Activated CD8-positive, alpha-beta memory T cell treated with anti-CD3 and anti-CD28 coated beads, Interleukin-2, amount 50 U/mL, for 1 hour (primary cell): ENCODE data around the gene MLIP.

Experiments
- DNase-seq: peaks from one replicate; pipeline ENCODE4 v3.0.0-alpha.2; 2020; ENCODE audit errors: extremely low read depth

Gene MLIP

DNA sequence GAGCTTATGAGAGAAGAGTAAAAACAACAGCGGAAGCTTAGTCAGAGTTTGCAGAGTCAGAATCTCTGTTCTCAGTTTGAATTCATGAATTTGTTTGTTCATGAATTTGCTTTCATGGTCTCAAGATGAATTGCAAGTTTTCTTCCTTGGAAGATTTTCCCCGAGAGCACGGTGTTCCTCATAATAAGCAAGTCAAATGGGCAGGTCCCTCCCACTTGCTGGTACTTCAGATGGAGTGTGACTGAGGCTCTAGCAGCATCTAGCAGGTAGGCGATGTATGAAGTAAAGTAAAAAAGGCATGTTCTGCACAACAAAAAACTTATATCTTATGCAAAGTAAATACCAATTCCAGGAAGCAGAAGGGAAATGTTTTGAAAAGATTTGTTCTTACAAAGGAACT is 15.5 kb upstream of the MLIP start:
- DNase-seq = no peak

GRCh38 chr6:54096811-54097210 is 14.4 kb upstream of the MLIP start:
- DNase-seq = no peak

- DNase-seq = no peak
Observed at GRCh38 chr6:54097753-54098152, 13.5 kb upstream of the MLIP start.

DNA sequence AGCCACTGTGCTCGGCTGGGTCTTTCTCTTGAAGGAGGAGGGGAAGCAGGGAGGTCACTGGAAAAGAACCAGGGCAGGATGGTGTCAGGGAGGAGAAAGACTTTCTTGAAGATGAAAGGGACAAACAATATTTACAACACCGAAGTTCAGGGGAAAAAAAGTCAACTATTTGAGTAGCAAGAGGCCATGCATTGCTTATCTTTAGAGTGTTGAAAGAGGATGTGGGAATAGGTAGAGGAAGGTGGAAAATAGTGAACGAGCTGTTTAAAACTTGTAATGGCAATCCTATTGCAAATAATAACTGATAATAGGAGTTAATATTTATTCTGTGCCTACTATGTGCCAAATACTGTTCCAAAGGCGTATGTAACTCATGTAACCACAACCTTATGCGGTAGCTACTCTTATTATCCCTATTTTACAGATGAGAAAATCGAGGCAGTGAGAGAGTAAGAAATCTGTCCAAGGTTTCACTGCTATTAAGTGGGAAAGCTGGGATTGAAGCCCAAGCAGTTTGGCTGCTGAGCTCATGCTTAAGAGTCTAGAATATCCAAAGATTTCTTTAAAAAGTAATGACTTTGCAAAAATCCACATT is 12.7 kb upstream of the MLIP start:
- no peak for DNase-seq

- DNase-seq = no peak
Observed at GRCh38 chr6:54099225-54099624, 12.0 kb upstream of the MLIP start.

GRCh38 chr6:54100411-54101006 is 10.7 kb upstream of the MLIP start:
- no peak for DNase-seq

DNA sequence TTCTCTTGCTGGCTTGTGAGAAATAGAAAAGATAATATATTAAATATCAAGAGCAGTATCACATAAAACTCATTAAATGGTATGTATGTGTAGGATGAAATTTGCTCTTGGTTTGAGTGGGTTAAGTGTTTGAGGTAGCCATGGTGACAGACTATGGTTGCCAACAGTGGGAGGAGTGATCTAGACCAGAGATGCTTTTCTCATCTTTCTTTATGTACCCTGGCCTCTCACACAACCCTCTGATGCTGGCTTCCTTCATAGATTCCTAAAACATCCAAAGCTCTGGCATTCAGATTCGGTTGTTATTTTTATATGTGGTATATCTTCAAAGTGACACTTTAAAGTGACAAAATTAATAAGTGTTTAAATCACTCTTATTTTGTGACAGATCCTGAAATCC is 9.0 kb upstream of the MLIP start:
- DNase-seq = no peak

- no peak for DNase-seq
Observed at GRCh38 chr6:54103497-54103896, 7.7 kb upstream of the MLIP start.

DNA sequence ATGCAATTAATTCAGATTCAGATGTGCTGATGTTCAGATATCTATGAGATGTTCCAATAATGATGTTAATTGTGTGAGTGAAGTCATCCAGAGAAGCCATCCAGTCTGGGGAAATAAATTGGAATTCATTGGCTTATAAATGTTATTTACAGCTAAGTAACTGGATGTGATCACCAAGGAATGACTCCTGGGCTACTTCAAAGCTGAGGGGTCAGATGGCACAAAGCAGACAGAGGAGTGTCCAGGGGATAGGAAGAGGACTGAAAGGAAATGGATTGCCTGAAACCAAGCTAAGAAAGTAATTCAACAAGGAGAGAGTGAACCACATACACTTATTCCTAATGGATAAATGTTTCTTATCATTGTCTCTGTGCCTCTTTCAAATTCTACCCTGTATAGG is 4.5 kb upstream of the MLIP start:
- DNase-seq = no peak

DNA sequence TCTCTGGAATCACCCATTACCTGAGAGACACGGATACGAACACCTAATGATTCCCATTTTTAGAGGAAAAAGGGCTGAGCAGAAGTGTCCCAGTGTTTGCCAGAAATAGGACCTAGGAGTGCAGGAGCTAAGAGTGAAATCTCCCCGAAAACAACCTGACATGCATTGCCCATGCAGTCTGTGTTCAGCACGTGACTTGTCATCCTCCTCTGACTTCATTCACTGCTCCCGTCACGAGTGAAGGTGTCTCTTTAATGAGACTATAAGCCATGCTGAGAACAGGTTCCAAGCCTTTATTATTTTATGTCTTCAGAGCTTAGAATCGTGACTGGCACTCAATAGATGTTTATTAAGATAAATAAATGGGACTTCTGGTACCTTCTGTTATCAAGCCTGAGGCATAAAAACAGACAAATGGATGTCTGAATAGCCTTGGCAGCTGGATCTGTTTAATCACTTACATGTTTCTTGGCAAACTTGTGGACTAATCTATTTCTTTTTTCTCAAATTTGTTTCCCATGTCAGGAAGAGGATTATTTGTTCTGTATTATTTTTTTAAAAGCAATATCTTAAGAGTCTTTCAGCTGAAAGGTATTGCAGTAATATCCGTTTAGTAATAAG is 3.7 kb upstream of the MLIP start:
- DNase-seq = no peak

GRCh38 chr6:54108271-54108670 is 3.0 kb upstream of the MLIP start:
- DNase-seq = no peak

- no peak for DNase-seq
Observed at GRCh38 chr6:54109586-54109985, 1.7 kb upstream of the MLIP start.

DNA sequence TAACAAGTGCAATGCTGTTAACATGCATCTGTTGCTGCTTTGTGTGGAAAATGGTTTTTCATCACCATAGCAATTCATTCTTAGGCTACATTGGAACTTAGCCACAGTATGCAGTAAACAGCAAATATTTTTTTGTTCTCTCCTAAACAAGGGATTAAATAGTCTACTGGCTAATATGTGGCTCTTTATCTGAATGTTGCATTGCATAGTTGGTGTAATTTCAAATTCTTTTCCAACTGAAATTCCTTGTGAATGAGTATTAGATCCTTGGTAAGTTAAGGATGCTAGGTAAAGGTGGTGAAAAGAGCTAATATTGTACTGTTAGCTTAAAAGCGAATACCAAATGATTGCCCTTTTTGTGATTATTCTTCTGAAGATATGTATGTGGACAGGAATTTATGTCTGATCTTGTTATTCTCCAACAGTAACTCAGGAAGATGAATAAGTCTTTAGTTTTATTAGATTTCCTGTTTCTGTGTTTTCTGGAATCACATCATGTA is 958 bp downstream of the MLIP start:
- no peak for DNase-seq

DNA sequence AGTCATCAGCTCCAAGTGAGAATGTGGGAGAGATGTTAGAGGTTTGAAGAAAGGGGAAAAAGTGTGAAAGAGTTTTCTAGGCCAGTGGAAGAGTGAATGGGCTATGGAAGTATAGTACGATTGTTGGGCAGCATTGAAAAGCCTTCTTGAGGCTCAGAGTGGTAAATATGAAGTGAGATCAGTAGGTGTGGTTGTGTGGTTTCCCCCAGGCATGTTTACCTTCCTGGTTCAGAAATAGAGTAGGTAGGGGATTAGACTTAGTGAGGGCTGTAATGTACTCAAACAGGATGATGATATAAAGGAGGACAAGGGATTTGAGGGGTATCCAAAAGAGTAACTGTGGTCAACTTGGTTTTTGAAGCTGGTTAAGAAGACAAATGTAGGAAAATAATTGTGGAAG is 3.7 kb downstream of the MLIP start:
- DNase-seq = no peak

- DNase-seq = no peak
Observed at GRCh38 chr6:54115966-54116365, 4.7 kb downstream of the MLIP start.

DNA sequence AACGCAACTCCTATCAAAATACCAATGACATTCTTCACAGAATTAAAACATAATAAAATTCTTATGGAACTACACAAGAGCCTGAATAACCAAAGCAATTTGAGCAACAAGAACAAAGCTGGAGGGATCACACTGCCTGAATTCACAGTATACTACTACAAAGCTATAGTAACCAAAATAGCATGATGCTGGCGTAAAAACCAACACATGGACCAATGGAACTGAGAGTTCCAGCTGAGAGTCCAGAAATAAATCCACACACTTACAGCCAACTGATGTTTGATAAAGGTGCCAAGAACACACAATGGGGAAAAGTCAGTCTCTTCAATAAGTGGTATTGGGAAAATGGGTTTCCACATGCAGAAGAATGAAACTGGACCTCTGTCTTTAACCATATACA is 6.9 kb downstream of the MLIP start:
- DNase-seq = no peak

GRCh38 chr6:54125493-54125892 is 14.2 kb downstream of the MLIP start:
- no peak for DNase-seq

- DNase-seq = no peak
Observed at GRCh38 chr6:54130179-54130578, 18.9 kb downstream of the MLIP start.

DNA sequence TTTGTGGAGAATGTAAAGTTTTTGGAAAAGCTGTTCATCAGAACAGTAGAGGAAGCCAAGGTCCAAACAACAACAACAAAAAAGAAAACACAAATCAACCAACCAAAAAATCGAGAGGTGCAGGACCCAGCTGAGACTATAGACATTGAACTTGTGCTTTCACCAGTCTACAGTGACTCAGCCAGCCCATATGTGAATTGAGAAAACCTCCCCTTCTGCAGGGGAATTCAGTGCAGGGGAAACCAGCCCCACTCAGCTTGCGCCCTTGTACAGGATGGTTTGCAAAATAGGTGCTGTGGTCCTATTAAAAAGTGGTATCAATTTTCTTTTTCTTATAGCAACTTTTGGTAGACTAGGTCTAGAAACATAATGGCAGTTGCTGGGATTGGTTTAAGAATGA is 21.3 kb downstream of the MLIP start:
- no peak for DNase-seq

GRCh38 chr6:54133186-54133585 is 21.9 kb downstream of the MLIP start:
- no peak for DNase-seq

- no peak for DNase-seq
Observed at GRCh38 chr6:54134935-54135334, 23.7 kb downstream of the MLIP start.

- no peak for DNase-seq
Observed at GRCh38 chr6:54135665-54136369, 24.6 kb downstream of the MLIP start.

DNA sequence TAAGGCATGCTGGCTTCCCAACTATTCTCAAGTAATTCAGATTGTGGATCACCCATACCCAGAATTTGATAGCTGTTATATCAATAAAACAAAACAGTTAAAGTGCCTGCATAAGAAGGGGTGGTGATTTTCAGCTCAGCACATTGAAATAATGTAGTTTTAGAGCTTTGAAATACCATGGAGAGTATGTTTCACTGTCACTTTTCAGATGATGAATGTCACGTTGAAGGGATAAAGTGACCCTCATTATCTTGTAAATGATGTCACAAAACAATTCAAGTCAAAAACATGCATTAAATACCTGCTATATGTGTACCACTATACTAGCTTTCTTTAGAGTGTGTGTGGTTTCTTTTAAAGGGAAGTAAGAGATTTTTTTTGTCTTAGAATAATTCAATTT is 27.6 kb downstream of the MLIP start:
- no peak for DNase-seq
